ENCODE measurements around the gene COL16A1. TPM values are rescaled to one million over a fixed set of nuclear protein-coding genes. Genes with fewer than 3 reads are reported as not detected.

Gene COL16A1
- total RNA-seq, 2 experiments from 2014 or later: 0.34 TPM; not detected in 1

Other genes starting within 250 kb of the COL16A1 start
- gene TINAGL1, start 127.5 kb downstream of the COL16A1 start, total RNA-seq: not detected
- not detected for gene HCRTR1, start 86.3 kb downstream of the COL16A1 start, total RNA-seq
- 10 to 100 TPM; 58.1 to 61.9 TPM for gene PEF1, start 59.1 kb downstream of the COL16A1 start, total RNA-seq
- gene ADGRB2, start 60.3 kb upstream of the COL16A1 start, total RNA-seq: under 1 TPM; 0.54 to 0.56 TPM
- gene SPOCD1, start 112.0 kb upstream of the COL16A1 start, total RNA-seq: not detected
- gene PTP4A2, start 234.4 kb upstream of the COL16A1 start, total RNA-seq: 100 to 1,000 TPM; 273 to 296 TPM

All from activated CD8-positive, alpha-beta T cell treated with anti-CD3 and anti-CD28 coated beads for 36 hours (primary cell).